ENCODE measurements around the gene CAPS2. TPM values are rescaled to one million over a fixed set of nuclear protein-coding genes. Genes with fewer than 3 reads are reported as not detected.

CAPS2 gene
- polyA plus RNA-seq (2011; rRNA removed) (1.3 and 1.9 TPM in 2 replicates), polyA minus RNA-seq (2011; rRNA and poly(A)+ RNA removed) (4.3 and 5.5 TPM in 2 replicates)

- ChIA-PET CTCF (interaction anchor here (2.0 kb wide), 1 partner anchor 61 kb away, joined by 7 read pairs; no protein-coding TSS in a partner anchor), POLR2A (interaction anchor here (0.7 kb wide), 1 partner anchor 555 kb away, joined by 3 read pairs; no protein-coding TSS in a partner anchor)
- peak; percentile 65 for DNase-seq (ENCODE audit: low read depth, low spot score)
These were observed at the start of gene CAPS2 for GRCh38 chr12:75329918-75330826. Gene CAPS2 (minus strand): TSS chr12:75330324. CDS start chr12:75326498, 3,826 bp downstream.

GRCh38 chr12:75378354-75378753, 48.2 kb upstream of the CAPS2 start:
- H3K27me3 ChIP-seq (ENCODE audit: control insufficient read depth, insufficient read depth, low read length): no peaks in the 10 kb centered on the region
- no peaks in the 10 kb centered on the region for H3K9me3 ChIP-seq (ENCODE audit: control insufficient read depth, insufficient read depth, low read length)
- TF ChIP-seq CTCF (IDR thresholded peaks at IDR 0.05; ENCODE audit: low read depth, low read length): no peak
- ChIA-PET CTCF (interaction anchor here (2.5 kb wide), 1 partner anchor 13 kb away, joined by 8 read pairs; the partner anchor contains the start of gene GLIPR1L2), POLR2A (interaction anchor here (0.6 kb wide), 1 partner anchor 104 kb away, joined by 3 read pairs; no protein-coding TSS in a partner anchor)
- peak overlapping the region; percentile 62 for H3K27ac ChIP-seq (ENCODE audit: low read depth, low read length)
- H3K4me3 ChIP-seq (ENCODE audit: low read depth, low read length): no peak overlapping the region
- DNase-seq (ENCODE audit: low read depth, low spot score): peak; percentile 23

More at GRCh38 chr12:75329918-75330826, at the start of gene CAPS2:
- H3K27ac ChIP-seq (ENCODE audit: low read depth, low read length): peak within 1 kb of the TSS; percentile 22
- TF ChIP-seq CTCF (IDR thresholded peaks at IDR 0.05; ENCODE audit: low read depth, low read length): no peak
- H3K27me3 ChIP-seq (ENCODE audit: control insufficient read depth, insufficient read depth, low read length): no peaks in the 10 kb centered on the region
- peak within 1 kb of the TSS; percentile 78 for H3K4me3 ChIP-seq (ENCODE audit: low read depth, low read length)
- no peaks in the 10 kb centered on the region for H3K9me3 ChIP-seq (ENCODE audit: control insufficient read depth, insufficient read depth, low read length)

- DNase-seq (ENCODE audit: low read depth, low spot score): no peak
- no peaks in the 10 kb centered on the region for H3K9me3 ChIP-seq (ENCODE audit: control insufficient read depth, insufficient read depth, low read length)
- ChIA-PET POLR2A (no interaction called here), CTCF (interaction anchor here (1.0 kb wide), 1 partner anchor 11 kb away, joined by 3 read pairs; no protein-coding TSS in a partner anchor)
- no peak overlapping the region for H3K4me3 ChIP-seq (ENCODE audit: low read depth, low read length)
- no peak for TF ChIP-seq CTCF (IDR thresholded peaks at IDR 0.05; ENCODE audit: low read depth, low read length)
- H3K27me3 ChIP-seq (ENCODE audit: control insufficient read depth, insufficient read depth, low read length): no peaks in the 10 kb centered on the region
- H3K27ac ChIP-seq (ENCODE audit: low read depth, low read length): no peak overlapping the region
These were observed 44.8 kb upstream of the CAPS2 start for GRCh38 chr12:75374971-75375370.

GRCh38 chr12:75366629-75367028, 36.5 kb upstream of the CAPS2 start:
- ChIA-PET CTCF (interaction anchor here (1.0 to 1.6 kb wide), 3 partner anchors 10 to 33 kb away, joined by 3 to 14 read pairs (median 10); partner anchors contain the start of genes GLIPR1L1 and GLIPR1L2), POLR2A (no interaction called here)
- H3K9me3 ChIP-seq (ENCODE audit: control insufficient read depth, insufficient read depth, low read length): no peaks in the 10 kb centered on the region
- TF ChIP-seq CTCF (IDR thresholded peaks at IDR 0.05; ENCODE audit: low read depth, low read length): no peak
- H3K4me3 ChIP-seq (ENCODE audit: low read depth, low read length): no peak overlapping the region
- no peak overlapping the region for H3K27ac ChIP-seq (ENCODE audit: low read depth, low read length)
- no peak for DNase-seq (ENCODE audit: low read depth, low spot score)
- no peaks in the 10 kb centered on the region for H3K27me3 ChIP-seq (ENCODE audit: control insufficient read depth, insufficient read depth, low read length)
